WI38 (cell line): ENCODE measurements around the gene VPS37B.
"Not testable (repeated sequence)": the region's sequence is repeated elsewhere in the genome, so short reads cannot be mapped to it uniquely, and the experiment has no call there.

Experiments used
- H3K4me3 ChIP-seq: 2 replicates; pipeline ENCODE4 v1.5.1; 2011; ENCODE audit warnings: low read depth, mild to moderate bottlenecking, control low read depth, low read length
- TF ChIP-seq, protein P1 (sequence below): IDR thresholded peaks from 2 replicates; pipeline ENCODE4 v1.5.1; 2012; ENCODE audit warnings: low read depth, mild to moderate bottlenecking, control low read depth, low read length

VPS37B gene

DNA sequence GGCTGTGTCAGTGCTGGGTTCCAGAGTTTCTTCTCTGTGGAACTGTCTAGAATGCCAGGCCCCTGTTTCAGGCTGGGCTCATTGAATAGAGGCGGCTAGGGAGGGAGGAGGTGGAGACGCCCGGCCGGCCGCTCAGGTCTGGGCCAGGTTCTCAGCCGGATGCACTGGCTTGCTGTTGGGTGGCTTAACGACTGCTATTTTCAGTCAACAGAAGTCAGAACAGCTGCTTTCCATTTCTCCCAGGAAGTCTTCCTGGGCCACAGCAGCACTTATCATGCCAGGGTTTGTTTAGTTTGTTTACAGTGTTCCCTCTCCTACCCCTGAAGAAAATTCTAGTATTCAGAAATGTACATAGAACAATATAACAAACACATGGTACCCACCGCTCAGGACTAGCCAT is 26.0 kb upstream of the VPS37B start:
- H3K4me3 ChIP-seq = no peak overlapping the region
- TF ChIP-seq, protein P1, sequence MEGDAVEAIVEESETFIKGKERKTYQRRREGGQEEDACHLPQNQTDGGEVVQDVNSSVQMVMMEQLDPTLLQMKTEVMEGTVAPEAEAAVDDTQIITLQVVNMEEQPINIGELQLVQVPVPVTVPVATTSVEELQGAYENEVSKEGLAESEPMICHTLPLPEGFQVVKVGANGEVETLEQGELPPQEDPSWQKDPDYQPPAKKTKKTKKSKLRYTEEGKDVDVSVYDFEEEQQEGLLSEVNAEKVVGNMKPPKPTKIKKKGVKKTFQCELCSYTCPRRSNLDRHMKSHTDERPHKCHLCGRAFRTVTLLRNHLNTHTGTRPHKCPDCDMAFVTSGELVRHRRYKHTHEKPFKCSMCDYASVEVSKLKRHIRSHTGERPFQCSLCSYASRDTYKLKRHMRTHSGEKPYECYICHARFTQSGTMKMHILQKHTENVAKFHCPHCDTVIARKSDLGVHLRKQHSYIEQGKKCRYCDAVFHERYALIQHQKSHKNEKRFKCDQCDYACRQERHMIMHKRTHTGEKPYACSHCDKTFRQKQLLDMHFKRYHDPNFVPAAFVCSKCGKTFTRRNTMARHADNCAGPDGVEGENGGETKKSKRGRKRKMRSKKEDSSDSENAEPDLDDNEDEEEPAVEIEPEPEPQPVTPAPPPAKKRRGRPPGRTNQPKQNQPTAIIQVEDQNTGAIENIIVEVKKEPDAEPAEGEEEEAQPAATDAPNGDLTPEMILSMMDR = no peak

DNA sequence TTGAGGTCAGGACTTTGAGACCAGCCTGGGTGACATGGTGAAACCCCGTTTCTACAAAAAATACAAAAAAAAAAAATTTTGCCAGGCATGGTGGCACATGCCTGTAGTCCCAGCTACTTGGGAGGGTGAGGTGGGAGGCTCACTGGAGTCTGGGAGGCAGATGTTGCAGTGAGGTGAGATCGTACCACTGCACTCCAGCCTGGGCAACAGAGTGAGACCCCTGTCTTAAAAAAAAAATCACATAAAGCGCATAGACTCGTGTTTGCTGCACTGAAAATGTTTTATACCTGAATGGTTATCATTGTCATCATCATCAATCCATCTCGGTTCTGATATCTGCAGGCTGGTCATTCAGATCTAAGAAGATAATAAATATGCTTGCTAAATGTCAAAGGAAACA is 24.8 kb upstream of the VPS37B start:
- H3K4me3 ChIP-seq = no peak overlapping the region
- TF ChIP-seq, protein P1 = no peak

DNA sequence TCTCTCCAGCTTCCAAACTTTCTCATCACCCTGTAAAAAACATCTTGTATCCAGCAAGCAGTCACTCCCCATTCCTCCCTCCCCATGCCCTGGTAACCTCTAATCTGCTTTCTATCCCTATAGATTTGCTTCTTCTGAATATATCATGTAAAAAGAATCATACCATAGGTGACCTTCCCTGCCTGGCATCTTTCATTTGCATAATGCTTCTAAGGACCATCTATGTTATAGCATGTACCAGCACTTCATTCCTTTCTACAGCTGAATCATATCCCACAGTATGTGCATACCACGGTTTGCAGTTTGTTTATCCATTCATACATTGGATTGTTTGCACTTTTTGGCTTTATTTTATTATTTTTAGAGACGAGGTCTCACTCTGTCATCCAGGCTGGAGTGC is 22.9 kb upstream of the VPS37B start:
- no peak overlapping the region for H3K4me3 ChIP-seq
- TF ChIP-seq, protein P1 = no peak

- no peak overlapping the region for H3K4me3 ChIP-seq
Measured at GRCh38 chr12:122917507-122918121, 21.7 kb upstream of the VPS37B start.

DNA sequence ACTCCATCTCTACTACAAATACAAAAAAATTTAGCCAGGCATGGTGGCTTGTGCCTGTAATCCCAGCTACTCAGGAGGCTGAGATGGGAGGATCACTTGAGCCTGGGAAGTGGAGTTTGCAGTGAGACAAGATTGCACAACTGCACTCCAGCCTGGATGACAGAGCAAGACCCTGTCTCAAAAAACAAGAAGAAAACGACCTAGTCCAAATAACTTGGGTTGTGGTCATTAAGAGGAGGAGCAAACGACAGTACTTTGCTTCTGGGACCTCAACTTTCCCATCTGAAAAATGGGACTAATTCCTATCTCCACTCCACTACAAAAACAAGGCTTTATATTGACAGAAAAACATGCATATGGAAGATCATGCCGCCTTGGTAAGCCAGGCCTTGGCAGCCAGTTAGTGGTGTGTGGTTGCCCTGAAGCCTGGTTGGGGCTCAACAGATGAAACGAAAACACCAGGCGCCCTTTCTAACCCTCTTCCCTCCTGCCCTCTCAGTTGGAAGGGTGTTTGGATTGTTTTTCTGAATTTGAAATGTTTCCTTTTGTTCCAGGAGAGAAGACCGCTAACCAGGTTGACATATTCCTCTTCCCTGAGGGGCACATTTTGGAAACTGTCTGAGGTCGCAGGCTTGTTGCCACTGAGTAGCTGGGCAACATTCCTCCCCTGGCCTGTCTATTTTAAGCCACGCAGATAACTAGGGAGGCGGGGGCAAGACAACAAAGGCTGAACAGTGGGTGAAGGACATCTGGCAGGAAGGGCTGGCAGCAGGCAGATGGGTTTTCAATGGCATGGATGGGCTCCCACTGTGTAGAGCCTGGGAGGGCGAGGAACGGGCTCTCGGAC is 13.7 kb upstream of the VPS37B start:
- TF ChIP-seq, protein P1 = no peak
- no peak overlapping the region for H3K4me3 ChIP-seq

More at GRCh38 chr12:122917507-122918121, 21.7 kb upstream of the VPS37B start:
- TF ChIP-seq, protein P1 = no peak

GRCh38 chr12:122908915-122909314 is 13.0 kb upstream of the VPS37B start:
- H3K4me3 ChIP-seq = no peak overlapping the region
- TF ChIP-seq, protein P1 = no peak

- H3K4me3 ChIP-seq = not testable (repeated sequence)
Measured at GRCh38 chr12:122905258-122905657, 9.3 kb upstream of the VPS37B start.
